ENCODE results near the gene PIPOX. TPM values are rescaled to one million over a fixed set of nuclear protein-coding genes. Genes with fewer than 3 reads are reported as not detected.

Gene PIPOX
- total RNA-seq, 1 donor = 1.7 TPM

- H3K4me3 ChIP-seq (ENCODE audit: low read depth, low read length) = no peak overlapping the region
- TF ChIP-seq CTCF (IDR thresholded peaks at IDR 0.05; ENCODE audit: insufficient read depth, low read depth, low read length) = no peak
- DNase-seq (ENCODE audit: low read depth) = no peak
Observed at GRCh38 chr17:29090750-29091605, 48.0 kb downstream of the PIPOX start.

- no peak for DNase-seq (ENCODE audit: low read depth)
- no peak overlapping the region for H3K4me3 ChIP-seq (ENCODE audit: low read depth, low read length)
- no peak for TF ChIP-seq CTCF (IDR thresholded peaks at IDR 0.05; ENCODE audit: insufficient read depth, low read depth, low read length)
Observed at GRCh38 chr17:29091606-29092289, 48.8 kb downstream of the PIPOX start.

DNA sequence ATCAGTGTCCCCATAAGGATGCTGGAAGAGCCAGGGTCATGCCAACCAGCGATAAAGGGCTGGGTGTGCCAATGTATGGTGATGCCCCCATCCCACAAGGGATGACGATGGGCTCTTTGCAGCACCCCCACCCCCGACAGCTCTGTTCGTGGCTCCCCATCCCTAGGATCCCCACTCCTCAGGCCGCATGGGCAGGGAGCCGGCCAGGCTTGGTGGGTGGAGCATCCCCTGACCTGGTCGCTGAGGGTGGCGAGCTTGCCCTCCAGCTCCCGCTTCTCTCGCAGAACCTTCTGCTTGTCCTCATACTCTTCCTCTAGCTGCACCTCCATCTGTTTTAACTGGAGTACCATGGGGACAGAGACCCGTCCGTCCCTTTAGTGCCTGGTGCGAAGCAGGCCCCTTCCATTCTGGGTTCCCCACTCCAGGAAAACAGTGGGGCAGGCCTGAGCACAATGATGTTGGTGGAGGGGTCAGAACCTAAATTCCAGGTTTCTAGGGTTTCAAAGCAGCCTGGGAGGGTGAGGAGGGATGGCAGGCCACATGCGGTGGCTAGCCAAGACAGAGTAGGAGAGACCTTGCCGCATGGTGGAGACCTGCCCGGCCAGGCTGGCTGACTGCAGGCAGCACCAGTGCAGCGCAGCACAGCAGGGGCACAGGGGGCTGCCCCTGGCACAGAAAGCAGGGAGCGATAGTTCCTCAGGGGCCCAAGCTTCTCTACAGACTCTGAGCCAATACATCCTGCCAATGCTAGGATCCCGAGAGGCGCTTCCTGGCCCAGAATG is 50.3 kb downstream of the PIPOX start:
- no peak overlapping the region for H3K4me3 ChIP-seq (ENCODE audit: low read depth, low read length)
- DNase-seq (ENCODE audit: low read depth) = no peak
- TF ChIP-seq CTCF (IDR thresholded peaks at IDR 0.05; ENCODE audit: insufficient read depth, low read depth, low read length) = no peak

DNA sequence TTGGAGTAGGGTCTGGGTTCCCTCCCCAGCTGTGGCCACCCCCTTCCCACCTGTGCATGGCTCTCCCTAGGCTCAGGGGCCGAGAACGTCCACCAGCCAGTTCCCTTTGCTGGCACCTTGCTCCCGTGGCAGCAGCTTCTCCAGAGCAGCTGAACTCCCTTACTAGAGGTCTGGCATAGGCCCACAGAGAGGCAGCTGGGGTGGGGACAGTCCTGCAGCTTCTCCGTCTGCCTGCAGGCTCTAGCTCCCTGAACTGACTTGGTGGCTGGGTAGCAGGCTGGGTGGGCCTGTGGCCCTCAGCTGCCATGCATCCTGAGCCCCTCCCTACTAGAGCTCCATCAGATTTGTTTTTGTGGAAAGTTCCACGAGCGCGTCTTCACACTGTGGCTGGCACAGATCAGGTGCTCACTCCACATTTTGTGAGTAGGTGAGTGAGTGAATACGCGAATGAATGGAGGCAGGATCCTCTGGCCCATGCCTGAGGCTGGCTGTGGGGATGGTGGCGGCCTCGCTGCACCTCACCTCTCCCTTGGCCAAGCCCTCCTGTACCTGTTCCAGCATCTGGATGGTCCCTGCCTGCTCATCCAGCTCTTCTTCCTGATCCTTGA is 51.3 kb downstream of the PIPOX start:
- no peak for TF ChIP-seq CTCF (IDR thresholded peaks at IDR 0.05; ENCODE audit: insufficient read depth, low read depth, low read length)
- no peak for DNase-seq (ENCODE audit: low read depth)
- H3K4me3 ChIP-seq (ENCODE audit: low read depth, low read length) = no peak overlapping the region

DNA sequence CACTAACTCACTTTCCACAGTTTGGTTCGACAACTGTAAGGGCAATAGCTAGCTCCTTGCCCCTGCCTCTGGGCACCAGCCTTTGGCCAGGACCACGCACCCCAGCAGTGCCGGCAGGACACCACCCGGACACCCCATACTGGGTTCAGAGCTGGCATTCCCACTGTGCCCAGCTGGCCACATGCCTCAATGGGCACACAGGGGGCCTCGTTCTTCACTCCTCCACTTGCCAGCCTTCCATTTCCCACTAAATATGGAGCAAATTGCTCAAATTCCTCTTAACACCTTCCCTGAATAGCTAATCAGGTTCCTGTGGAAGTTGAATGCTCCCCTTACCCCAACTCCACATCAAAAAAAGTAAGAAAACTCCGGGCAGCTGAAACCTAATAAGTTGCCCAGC is 52.5 kb downstream of the PIPOX start:
- TF ChIP-seq CTCF (IDR thresholded peaks at IDR 0.05; ENCODE audit: insufficient read depth, low read depth, low read length) = no peak
- DNase-seq (ENCODE audit: low read depth) = no peak
- no peak overlapping the region for H3K4me3 ChIP-seq (ENCODE audit: low read depth, low read length)

- TF ChIP-seq CTCF (IDR thresholded peaks at IDR 0.05; ENCODE audit: insufficient read depth, low read depth, low read length) = no peak
- no peak overlapping the region for H3K4me3 ChIP-seq (ENCODE audit: low read depth, low read length)
- no peak for DNase-seq (ENCODE audit: low read depth)
Observed at GRCh38 chr17:29096094-29096493, 53.2 kb downstream of the PIPOX start.
